Measurements from ENCODE around the gene FN1.

FN1 gene

DNA sequence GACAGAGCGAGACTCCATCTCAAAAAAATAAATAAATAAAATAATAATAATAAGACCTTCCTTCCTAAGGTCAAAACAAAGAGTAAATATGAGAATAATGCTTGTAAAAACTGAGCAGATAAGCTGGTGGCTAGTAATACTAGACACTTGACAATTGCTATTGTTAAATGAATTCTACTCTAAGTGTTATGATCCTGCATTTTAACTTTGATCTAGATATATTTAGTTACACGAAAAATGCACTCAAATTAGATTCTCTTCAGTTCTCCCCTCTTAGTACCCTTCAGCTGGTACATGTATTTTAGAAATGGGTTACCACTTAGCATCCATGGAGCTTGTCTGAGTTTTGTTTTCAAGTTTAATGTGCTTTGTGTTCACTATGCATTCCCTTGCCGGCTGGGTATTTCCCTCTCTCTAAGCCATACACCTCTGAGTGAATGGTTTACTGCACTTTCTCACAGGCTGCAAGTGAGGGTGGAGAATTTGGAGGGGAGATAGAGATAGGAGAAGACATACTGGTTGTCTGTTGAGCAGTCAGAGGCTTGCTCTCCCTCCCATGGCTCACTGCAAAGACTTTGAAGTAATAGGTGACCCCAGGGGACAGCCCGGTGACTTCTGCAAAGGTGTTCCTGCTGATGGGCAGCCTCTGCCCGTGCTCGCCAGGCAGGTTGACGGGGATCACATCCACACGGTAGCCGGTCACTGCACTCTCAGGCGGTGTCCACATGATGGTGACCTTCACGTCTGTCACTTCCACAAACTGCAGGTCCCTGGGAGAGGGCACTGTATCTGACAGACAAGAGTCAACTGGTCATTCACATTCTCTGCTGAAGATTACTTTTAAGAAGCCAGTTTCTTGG, 29.9 kb downstream of the FN1 start:
- DNase-seq (ENCODE audit: insufficient read length, low spot score): no peak
- TF ChIP-seq, protein P1, sequence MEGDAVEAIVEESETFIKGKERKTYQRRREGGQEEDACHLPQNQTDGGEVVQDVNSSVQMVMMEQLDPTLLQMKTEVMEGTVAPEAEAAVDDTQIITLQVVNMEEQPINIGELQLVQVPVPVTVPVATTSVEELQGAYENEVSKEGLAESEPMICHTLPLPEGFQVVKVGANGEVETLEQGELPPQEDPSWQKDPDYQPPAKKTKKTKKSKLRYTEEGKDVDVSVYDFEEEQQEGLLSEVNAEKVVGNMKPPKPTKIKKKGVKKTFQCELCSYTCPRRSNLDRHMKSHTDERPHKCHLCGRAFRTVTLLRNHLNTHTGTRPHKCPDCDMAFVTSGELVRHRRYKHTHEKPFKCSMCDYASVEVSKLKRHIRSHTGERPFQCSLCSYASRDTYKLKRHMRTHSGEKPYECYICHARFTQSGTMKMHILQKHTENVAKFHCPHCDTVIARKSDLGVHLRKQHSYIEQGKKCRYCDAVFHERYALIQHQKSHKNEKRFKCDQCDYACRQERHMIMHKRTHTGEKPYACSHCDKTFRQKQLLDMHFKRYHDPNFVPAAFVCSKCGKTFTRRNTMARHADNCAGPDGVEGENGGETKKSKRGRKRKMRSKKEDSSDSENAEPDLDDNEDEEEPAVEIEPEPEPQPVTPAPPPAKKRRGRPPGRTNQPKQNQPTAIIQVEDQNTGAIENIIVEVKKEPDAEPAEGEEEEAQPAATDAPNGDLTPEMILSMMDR (IDR thresholded peaks at IDR 0.05; ENCODE audit: insufficient read depth, missing control alignments): no peak
- no peak for FAIRE-seq

GRCh38 chr2:215404348-215405012, 31.4 kb downstream of the FN1 start:
- no peak for DNase-seq (ENCODE audit: insufficient read length, low spot score)
- no peak for FAIRE-seq
- TF ChIP-seq, protein P1 (IDR thresholded peaks at IDR 0.05; ENCODE audit: insufficient read depth, missing control alignments): no peak

GRCh38 chr2:215403441-215404347, 32.2 kb downstream of the FN1 start:
- TF ChIP-seq, protein P1 (IDR thresholded peaks at IDR 0.05; ENCODE audit: insufficient read depth, missing control alignments): no peak
- DNase-seq (ENCODE audit: insufficient read length, low spot score) (no peak), FAIRE-seq (no peak)

- TF ChIP-seq, protein P1 (IDR thresholded peaks at IDR 0.05; ENCODE audit: insufficient read depth, missing control alignments): no peak
- FAIRE-seq: no peak
- DNase-seq (ENCODE audit: insufficient read length, low spot score): no peak
Measured at GRCh38 chr2:215401896-215402379, 33.9 kb downstream of the FN1 start.

DNA sequence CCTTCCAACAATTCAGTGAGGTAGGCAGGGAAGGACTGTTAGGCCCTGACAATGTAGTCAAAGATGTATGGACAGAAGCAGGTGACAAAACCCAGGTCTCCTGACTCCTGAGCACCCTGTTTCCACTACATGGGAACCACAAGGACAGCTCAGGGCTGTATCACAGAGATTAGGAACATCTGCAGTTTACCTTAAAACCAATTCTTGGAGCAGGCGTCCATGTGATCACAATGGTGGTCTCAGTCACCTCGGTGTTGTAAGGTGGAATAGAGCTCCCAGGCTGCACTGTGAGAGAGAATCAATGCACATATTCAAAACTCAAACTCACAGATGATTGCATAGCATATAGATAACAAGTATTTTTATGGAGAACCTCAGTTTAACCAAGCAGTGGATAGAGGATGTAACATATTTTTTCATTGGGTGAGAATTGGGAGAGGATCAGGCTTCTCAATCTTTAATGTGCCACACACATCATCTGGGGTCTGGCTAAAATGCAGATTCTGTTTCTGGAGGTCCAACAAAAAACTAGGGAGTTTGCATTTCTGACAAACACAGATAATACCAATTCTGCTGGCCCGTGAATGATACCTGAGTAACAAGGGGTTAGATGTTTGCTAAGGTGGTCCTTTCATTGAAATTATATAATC, 36.7 kb downstream of the FN1 start:
- DNase-seq (ENCODE audit: insufficient read length, low spot score): no peak
- TF ChIP-seq, protein P1 (IDR thresholded peaks at IDR 0.05; ENCODE audit: insufficient read depth, missing control alignments): no peak
- no peak for FAIRE-seq

DNA sequence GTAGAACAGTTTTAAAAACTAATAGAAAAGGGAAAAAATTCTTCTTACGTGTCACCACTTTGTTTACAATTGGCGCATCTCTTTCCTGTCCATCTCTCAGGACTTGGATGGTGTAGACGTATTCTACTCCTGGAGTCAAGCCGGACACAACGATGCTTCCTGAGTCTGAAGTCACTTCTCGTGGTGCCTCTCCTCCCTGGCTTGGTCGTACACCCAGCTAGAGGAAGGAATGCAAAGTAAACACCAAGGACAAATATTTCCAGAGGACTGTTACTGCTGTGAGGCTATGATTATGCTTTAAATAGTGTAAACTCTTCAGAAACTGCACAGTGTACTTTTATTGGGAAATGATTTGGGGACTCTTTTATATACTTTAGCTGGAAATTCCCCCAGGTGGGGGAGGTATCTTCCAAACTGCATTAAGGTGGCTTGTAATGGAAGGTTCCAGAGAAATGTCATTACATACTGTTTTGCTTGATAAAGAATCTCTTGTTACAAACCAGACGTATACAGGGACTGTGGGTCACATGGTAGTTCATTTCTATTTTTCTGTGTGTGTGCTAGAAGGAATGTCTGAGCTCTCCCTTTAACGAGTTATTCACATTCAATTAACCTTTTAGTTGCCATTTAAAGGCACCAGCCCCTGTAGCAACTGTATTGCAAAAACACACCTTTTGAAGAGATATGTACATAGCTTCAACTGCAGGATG, 38.1 kb downstream of the FN1 start:
- TF ChIP-seq, protein P1 (IDR thresholded peaks at IDR 0.05; ENCODE audit: insufficient read depth, missing control alignments): no peak
- FAIRE-seq: no peak
- DNase-seq (ENCODE audit: insufficient read length, low spot score): no peak
